Peyer's patch (tissue), 4 donors: Measurements from ENCODE around the gene ZBTB24.
"Not testable (repeated sequence)": the region's sequence is repeated elsewhere in the genome, so short reads cannot be mapped to it uniquely, and the experiment has no call there.

Experiments used
- CTCF ChIP-seq, 6 experiments: fragments of 450-650 bp in 4 of 6; fragments of 200-600 bp in 2 of 6; sonication (generic) in 1 of 6; IDR thresholded peaks; one replicate each; pipeline ENCODE4 v1.5.1; 2017 to 2019; ENCODE audit warnings: antibody characterized with exemption in 6 of 6, mild to moderate bottlenecking in 3 of 6, moderate library complexity in 1 of 6
- POLR2A ChIP-seq, 2 donors: fragments of 450-650 bp; IDR thresholded peaks; one replicate each; pipeline ENCODE4 v1.5.1; 2017; ENCODE audit warnings: antibody characterized with exemption in 2 of 2, mild to moderate bottlenecking in 2 of 2, moderate library complexity in 2 of 2

DNA sequence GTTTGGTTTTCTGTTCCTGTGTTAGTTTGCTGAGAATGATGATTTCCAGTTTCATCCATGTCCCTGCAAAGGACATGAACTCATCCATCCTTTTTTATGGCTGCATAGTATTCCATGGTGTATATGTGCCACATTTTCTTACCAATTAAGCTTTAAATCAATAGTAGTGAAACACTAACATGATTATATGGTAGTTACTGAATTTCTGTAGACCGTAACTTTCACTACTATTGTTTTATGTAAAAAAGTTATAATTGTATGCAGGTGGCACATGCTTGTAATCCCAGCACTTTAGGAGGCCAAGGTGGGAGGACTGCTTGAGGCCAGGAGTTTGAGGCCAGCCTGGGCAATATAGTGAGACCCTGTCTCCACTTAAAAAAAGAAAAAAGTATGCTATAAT, 21.8 kb downstream of the ZBTB24 start:
- not testable (repeated sequence) for TF ChIP-seq CTCF, POLR2A (IDR thresholded peaks at IDR 0.05)
